ENCODE measurements around the gene MRPS12. TPM values are rescaled to one million over a fixed set of nuclear protein-coding genes. Genes with fewer than 3 reads are reported as not detected.

MRPS12 gene
- total and polyA plus RNA-seq, 2 of the 4 experiments (the other 2 are of a cell fraction) = 26.7 to 75.4 TPM

DNA sequence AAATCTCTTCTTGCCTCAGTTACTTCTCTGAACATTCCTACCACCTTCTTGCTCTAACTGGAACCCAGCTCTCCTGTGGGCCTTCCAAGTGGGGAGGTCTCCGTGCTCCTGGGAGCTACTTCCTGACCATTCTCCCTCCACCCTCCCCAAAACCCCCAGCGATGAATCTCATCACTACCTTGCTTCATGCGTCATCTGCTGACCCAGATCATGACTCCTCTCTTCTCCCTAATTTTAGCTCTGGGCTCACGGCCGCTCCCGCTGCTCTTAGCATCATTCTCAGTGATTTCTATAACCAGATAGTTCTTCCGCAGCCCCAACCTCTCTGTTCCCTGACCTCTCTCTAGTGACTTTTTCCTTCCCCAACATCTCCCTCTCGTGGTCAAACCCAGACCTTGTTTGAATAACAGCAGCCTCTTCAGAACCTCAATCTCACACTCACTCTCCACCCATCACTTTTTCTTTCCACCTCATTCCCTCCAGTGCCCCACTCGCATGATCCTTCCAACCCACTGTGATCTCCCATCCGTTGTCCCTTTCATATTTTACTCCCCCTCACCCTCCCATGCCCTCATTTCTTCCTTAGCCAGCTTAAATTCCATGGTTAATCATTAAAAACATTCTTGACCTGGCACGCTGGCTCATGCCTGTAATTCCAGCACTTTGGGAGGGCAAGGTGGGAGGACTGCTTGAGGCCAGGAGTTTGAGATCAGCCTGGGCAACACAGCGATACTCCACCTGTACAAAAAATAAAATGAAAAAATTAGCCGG is 21.8 kb downstream of the MRPS12 start:
- no peaks in the 10 kb centered on the region for H3K9me3 ChIP-seq (ENCODE audit: control insufficient read depth, insufficient read depth, low read length)
- no peak for ATAC-seq (ENCODE audit: low read depth)
- no peak overlapping the region for H3K18ac ChIP-seq (ENCODE audit: low read depth, low read length)
- no peak overlapping the region for H3K56ac ChIP-seq (ENCODE audit: extremely low read depth, insufficient read depth, low read length)
- ChIA-PET POLR2A (ENCODE audit: unreplicated experiment) (no interaction called here), CTCF (interaction anchor here (0.6 to 1.0 kb wide), 2 partner anchors 22 to 578 kb away, joined by 3 to 5 read pairs; partner anchors contain the start of genes MRPS12, PSMD8 and SARS2)
- intact Hi-C loops (cut with micrococcal nuclease) (no loop called here), in situ Hi-C loops (cut with MboI; ENCODE audit: low sequenced_read_pairs) (loop anchor here (10.0 kb wide), 1 partner anchor 372 kb away; the partner anchor contains the start of gene LRFN1), dilution Hi-C loops (cut with HindIII; ENCODE audit: low sequenced_read_pairs, unreplicated experiment) (no loop called here)
- H3K27me3 ChIP-seq (ENCODE audit: control insufficient read depth, insufficient read depth, low read length) = no peaks in the 10 kb centered on the region
- WGBS, 2 experiments (ENCODE audit: extremely low coverage in 2 of 2, insufficient read length in 1 of 2) = 81 to 100% methylated on average over 1 to 8 of the region's 13 CpGs
- no peak overlapping the region for H2BK120ac ChIP-seq (ENCODE audit: low read depth, low read length)
- no peaks in the 10 kb centered on the region for H3K36me3 ChIP-seq (ENCODE audit: control insufficient read depth, insufficient read depth, low read length)
- H3K79me1 ChIP-seq (ENCODE audit: low read depth in 1 of 2, low read length in 2 of 2) = no peaks in the 10 kb centered on the region
- no peak overlapping the region for H2AK5ac ChIP-seq (ENCODE audit: low read depth, low read length)
- no peak overlapping the region for H4K91ac ChIP-seq (ENCODE audit: insufficient read depth, low read depth, low read length)
- no peak overlapping the region for H4K8ac ChIP-seq (ENCODE audit: low read depth in 2 of 2, low read length in 2 of 2)
- no peak overlapping the region for H2BK5ac ChIP-seq (ENCODE audit: low read depth, low read length, poor library complexity, severe bottlenecking)
- H3K4me1 ChIP-seq (ENCODE audit: control insufficient read depth, insufficient read depth, low read length) = peaks cover 2% of the 10 kb centered on the region; the same call in 1 of the 2 replicates
- H3K4me3 ChIP-seq (ENCODE audit: insufficient read depth, low read depth, low read length) = no peak overlapping the region
- no peaks in the 10 kb centered on the region; the same call in 1 of the 2 replicates for H4K20me1 ChIP-seq (ENCODE audit: insufficient read depth, low read length)
- no peak overlapping the region for H3K9ac ChIP-seq (ENCODE audit: low read depth, low read length)
- DNase-seq = peak; percentile 16
- no peak overlapping the region for H3K23ac ChIP-seq (ENCODE audit: low read depth, low read length)
- H3K27ac ChIP-seq (ENCODE audit: insufficient read depth, low read length) = no peak overlapping the region
- BruUV-seq (replicated peaks) = no TSS peak
- H3K4ac ChIP-seq (ENCODE audit: low read depth, low read length) = no peak overlapping the region
- TF ChIP-seq BHLHE40 (IDR thresholded peaks at IDR 0.05; ENCODE audit: low read depth, low read length) (no peak), SMC3 (IDR thresholded peaks at IDR 0.05; ENCODE audit: low read depth, low read length) (no peak), RAD21 (IDR thresholded peaks at IDR 0.05; ENCODE audit: low read length) (0 out of 2 replicates have a peak, but pooled peaks have one; percentile 16), RFX5 (IDR thresholded peaks at IDR 0.05; ENCODE audit: low read depth, low read length) (no peak)
- TF ChIP-seq, protein P1, sequence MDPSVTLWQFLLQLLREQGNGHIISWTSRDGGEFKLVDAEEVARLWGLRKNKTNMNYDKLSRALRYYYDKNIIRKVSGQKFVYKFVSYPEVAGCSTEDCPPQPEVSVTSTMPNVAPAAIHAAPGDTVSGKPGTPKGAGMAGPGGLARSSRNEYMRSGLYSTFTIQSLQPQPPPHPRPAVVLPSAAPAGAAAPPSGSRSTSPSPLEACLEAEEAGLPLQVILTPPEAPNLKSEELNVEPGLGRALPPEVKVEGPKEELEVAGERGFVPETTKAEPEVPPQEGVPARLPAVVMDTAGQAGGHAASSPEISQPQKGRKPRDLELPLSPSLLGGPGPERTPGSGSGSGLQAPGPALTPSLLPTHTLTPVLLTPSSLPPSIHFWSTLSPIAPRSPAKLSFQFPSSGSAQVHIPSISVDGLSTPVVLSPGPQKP (IDR thresholded peaks at IDR 0.05; ENCODE audit: borderline replicate concordance, low read depth, low read length) = no peak
- TF ChIP-seq, protein P2, sequence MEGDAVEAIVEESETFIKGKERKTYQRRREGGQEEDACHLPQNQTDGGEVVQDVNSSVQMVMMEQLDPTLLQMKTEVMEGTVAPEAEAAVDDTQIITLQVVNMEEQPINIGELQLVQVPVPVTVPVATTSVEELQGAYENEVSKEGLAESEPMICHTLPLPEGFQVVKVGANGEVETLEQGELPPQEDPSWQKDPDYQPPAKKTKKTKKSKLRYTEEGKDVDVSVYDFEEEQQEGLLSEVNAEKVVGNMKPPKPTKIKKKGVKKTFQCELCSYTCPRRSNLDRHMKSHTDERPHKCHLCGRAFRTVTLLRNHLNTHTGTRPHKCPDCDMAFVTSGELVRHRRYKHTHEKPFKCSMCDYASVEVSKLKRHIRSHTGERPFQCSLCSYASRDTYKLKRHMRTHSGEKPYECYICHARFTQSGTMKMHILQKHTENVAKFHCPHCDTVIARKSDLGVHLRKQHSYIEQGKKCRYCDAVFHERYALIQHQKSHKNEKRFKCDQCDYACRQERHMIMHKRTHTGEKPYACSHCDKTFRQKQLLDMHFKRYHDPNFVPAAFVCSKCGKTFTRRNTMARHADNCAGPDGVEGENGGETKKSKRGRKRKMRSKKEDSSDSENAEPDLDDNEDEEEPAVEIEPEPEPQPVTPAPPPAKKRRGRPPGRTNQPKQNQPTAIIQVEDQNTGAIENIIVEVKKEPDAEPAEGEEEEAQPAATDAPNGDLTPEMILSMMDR (conservative IDR thresholded peaks at IDR 0.05; ENCODE audit: low read depth, low read length) = peak; percentile 33
- no peak overlapping the region for H2AFZ ChIP-seq (replicated peaks; ENCODE audit: low read length, poor library complexity)
- no peak overlapping the region for H3K4me2 ChIP-seq (ENCODE audit: low read depth, low read length)
- H2BK15ac ChIP-seq (ENCODE audit: low read depth, low read length) = no peak overlapping the region
- 0 out of 2 replicates have a peak, but pooled peaks cover 3% of the 10 kb centered on the region for H3K9me1 ChIP-seq (ENCODE audit: insufficient read depth, low read length)
- no peak overlapping the region for H2BK20ac ChIP-seq (ENCODE audit: low read depth, low read length)
- H3K14ac ChIP-seq (replicated peaks; ENCODE audit: low read depth, low read length) = no peak overlapping the region
- H4K5ac ChIP-seq (ENCODE audit: low read depth, low read length) = no peak overlapping the region
- H2AK9ac ChIP-seq (replicated peaks; ENCODE audit: low read depth, low read length, poor library complexity) = no peak overlapping the region
